ENCODE measurements around the gene BCL7A.

DNA sequence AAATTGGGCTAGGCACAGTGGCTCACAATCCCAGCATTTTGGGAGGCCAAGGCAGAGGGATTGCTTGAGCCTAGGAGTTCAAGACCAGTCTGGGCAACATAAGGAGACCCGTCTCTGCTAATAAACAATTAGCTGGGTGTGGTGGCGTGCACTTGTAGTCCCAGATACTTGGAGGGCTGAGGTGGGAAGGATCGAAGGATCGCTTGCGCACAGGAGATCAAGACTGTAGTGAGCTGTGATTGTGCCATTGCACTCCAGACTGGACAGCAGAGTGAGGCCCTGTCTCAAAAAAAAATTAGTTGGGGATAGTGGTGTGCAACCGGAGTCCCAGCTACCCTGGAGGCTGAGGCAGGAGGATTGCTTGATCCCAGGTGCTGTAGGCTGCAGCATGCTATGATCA is 38.7 kb upstream of the BCL7A start:
- TF ChIP-seq ZFP30 (CRISPR knock-in tag; IDR thresholded peaks at IDR 0.05), result no peak
- TF ChIP-seq SNAI2 (CRISPR knock-in tag; IDR thresholded peaks at IDR 0.05), result no peak
- TF ChIP-seq CSDC2 (CRISPR knock-in tag; IDR thresholded peaks at IDR 0.05), result no peak
- TF ChIP-seq, protein P1, sequence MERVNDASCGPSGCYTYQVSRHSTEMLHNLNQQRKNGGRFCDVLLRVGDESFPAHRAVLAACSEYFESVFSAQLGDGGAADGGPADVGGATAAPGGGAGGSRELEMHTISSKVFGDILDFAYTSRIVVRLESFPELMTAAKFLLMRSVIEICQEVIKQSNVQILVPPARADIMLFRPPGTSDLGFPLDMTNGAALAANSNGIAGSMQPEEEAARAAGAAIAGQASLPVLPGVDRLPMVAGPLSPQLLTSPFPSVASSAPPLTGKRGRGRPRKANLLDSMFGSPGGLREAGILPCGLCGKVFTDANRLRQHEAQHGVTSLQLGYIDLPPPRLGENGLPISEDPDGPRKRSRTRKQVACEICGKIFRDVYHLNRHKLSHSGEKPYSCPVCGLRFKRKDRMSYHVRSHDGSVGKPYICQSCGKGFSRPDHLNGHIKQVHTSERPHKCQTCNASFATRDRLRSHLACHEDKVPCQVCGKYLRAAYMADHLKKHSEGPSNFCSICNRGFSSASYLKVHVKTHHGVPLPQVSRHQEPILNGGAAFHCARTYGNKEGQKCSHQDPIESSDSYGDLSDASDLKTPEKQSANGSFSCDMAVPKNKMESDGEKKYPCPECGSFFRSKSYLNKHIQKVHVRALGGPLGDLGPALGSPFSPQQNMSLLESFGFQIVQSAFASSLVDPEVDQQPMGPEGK (CRISPR knock-in tag; IDR thresholded peaks at IDR 0.05; ENCODE audit: borderline replicate concordance), result no peak
- no peak for TF ChIP-seq TOX (CRISPR knock-in tag; IDR thresholded peaks at IDR 0.05; ENCODE audit: borderline replicate concordance)
- TF ChIP-seq ARNTL (CRISPR knock-in tag; IDR thresholded peaks at IDR 0.05; ENCODE audit: borderline replicate concordance, low read depth), result no peak
- no peak for TF ChIP-seq ZNF8 (CRISPR knock-in tag; IDR thresholded peaks at IDR 0.05)
